Chondrocyte (in vitro differentiated cells): ENCODE measurements around the gene KRTAP12-1. TPM values are rescaled to one million over a fixed set of nuclear protein-coding genes. Genes with fewer than 3 reads are reported as not detected.

Source experiments
- DNase-seq: peaks from one replicate; pipeline ENCODE4 v3.0.0; 2021; ENCODE audit warnings: mixed read lengths, low spot score
- H3K27ac Mint-ChIP-seq: one replicate; pipeline ENCODE4 v1.8.0; 2021; ENCODE audit warnings: mild to moderate bottlenecking, moderate library complexity, mixed read lengths; ENCODE audit not compliant: unreplicated experiment
- H3K27me3 Mint-ChIP-seq: 2 replicates; pipeline ENCODE4 v1.8.0; 2021; ENCODE audit warnings: low read depth, mixed read lengths
- H3K36me3 Mint-ChIP-seq: 2 replicates; pipeline ENCODE4 v1.8.0; 2021; ENCODE audit warnings: low read depth, mixed read lengths
- H3K4me1 Mint-ChIP-seq: 2 replicates; pipeline ENCODE4 v1.8.0; 2021; ENCODE audit warnings: low read depth, mild to moderate bottlenecking, mixed read lengths
- H3K4me3 Mint-ChIP-seq: one replicate; pipeline ENCODE4 v1.8.0; 2021; ENCODE audit warnings: mild to moderate bottlenecking, moderate library complexity, mixed read lengths; ENCODE audit not compliant: unreplicated experiment
- H3K9me3 Mint-ChIP-seq: 2 replicates; pipeline ENCODE4 v1.8.0; 2021; ENCODE audit warnings: low read depth, mixed read lengths
- total RNA-seq: library from RNA; stranded (reverse); gene quantifications from 3 replicates; pipeline ENCODE4 v1.2.1, GENCODE V29; 2021
- TF ChIP-seq, protein P1 (sequence below): fragments of 200-600 bp; sonication (generic); IDR thresholded peaks from 2 replicates; pipeline ENCODE4 v1.5.0; 2021; ENCODE audit warnings: antibody characterized with exemption, mild to moderate bottlenecking, moderate library complexity

Gene KRTAP12-1
- total RNA-seq, 1 donor from 2014 or later = not detected

GRCh38 chr21:44702111-44702972, 20.4 kb upstream of the KRTAP12-1 start:
- DNase-seq = no peak
- Mint-ChIP-seq H3K4me1 (peaks cover 14% of the 10 kb centered on the region), H3K4me3 (no peak overlapping the region), H3K9me3 (peaks cover 3% of the 10 kb centered on the region), H3K27me3 (peaks cover 72% of the 10 kb centered on the region), H3K36me3 (peaks cover 1% of the 10 kb centered on the region), H3K27ac (no peak overlapping the region)
- TF ChIP-seq, protein P1, sequence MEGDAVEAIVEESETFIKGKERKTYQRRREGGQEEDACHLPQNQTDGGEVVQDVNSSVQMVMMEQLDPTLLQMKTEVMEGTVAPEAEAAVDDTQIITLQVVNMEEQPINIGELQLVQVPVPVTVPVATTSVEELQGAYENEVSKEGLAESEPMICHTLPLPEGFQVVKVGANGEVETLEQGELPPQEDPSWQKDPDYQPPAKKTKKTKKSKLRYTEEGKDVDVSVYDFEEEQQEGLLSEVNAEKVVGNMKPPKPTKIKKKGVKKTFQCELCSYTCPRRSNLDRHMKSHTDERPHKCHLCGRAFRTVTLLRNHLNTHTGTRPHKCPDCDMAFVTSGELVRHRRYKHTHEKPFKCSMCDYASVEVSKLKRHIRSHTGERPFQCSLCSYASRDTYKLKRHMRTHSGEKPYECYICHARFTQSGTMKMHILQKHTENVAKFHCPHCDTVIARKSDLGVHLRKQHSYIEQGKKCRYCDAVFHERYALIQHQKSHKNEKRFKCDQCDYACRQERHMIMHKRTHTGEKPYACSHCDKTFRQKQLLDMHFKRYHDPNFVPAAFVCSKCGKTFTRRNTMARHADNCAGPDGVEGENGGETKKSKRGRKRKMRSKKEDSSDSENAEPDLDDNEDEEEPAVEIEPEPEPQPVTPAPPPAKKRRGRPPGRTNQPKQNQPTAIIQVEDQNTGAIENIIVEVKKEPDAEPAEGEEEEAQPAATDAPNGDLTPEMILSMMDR = no peak

- Mint-ChIP-seq H3K36me3 (peaks cover 1% of the 10 kb centered on the region), H3K4me1 (peaks cover 17% of the 10 kb centered on the region), H3K9me3 (peaks cover 3% of the 10 kb centered on the region), H3K27ac (no peak overlapping the region), H3K4me3 (no peak overlapping the region), H3K27me3 (peaks cover 77% of the 10 kb centered on the region)
- no peak for DNase-seq
- TF ChIP-seq, protein P1 = no peak
These were observed 19.6 kb upstream of the KRTAP12-1 start for GRCh38 chr21:44701541-44701940.

- H3K27me3 Mint-ChIP-seq = peaks cover 74% of the 10 kb centered on the region
- H3K9me3 Mint-ChIP-seq = peaks cover 3% of the 10 kb centered on the region
- peaks cover 1% of the 10 kb centered on the region for H3K36me3 Mint-ChIP-seq
- no peak overlapping the region for H3K4me3 Mint-ChIP-seq
- TF ChIP-seq, protein P1 = no peak
- H3K27ac Mint-ChIP-seq = no peak overlapping the region
- no peak for DNase-seq
- peaks cover 17% of the 10 kb centered on the region for H3K4me1 Mint-ChIP-seq
These were observed 19.0 kb upstream of the KRTAP12-1 start for GRCh38 chr21:44701023-44701400.

DNA sequence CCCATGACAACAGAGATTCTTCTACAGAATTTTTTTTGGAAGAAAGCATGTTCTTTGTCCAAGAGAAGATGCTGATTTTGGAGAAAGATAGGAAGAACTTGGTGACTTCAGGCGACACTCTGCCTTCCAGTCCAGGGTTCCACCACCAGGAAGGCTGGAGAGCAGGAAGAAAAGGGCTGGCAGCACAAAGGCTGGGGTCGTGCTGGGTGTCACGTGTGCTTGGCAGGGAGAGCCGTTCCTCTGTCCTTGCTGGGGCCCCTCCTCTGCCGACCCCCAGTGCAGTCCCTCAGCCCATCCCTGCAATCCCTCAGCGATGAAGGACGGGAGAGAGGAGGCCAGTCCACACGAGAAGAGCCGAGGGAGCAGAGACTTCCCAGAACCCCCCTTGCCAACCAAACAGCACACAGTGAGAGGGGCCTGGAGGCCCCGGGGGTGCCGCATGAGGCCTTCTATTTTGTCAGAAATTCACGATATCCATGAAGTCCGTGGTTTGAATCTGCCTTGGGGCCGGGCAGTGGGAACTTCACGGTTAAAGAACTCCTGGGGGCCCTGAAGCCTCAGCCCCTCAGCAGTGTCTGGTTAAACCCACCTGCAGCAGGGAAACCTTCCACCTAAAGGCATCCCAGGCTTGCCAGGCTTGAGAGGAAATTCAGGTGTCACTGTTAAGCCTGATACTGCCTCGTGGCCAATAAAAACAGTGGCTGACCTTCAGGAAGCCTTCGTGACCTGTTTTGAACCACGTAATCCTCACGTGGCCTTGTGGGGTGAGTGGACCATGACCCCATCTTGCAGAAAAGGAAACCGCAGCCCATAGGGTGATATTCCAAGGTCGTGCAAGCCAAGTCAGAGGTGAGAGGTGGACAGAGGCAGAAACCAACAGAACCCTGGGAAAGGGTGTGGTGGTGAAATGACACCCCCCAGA, 18.4 kb upstream of the KRTAP12-1 start:
- H3K9me3 Mint-ChIP-seq = no peaks in the 10 kb centered on the region
- TF ChIP-seq, protein P1 = no peak
- H3K4me1 Mint-ChIP-seq = peaks cover 17% of the 10 kb centered on the region
- no peak for DNase-seq
- H3K4me3 Mint-ChIP-seq = no peak overlapping the region
- H3K27ac Mint-ChIP-seq = no peak overlapping the region
- H3K36me3 Mint-ChIP-seq = no peaks in the 10 kb centered on the region
- peaks cover 76% of the 10 kb centered on the region for H3K27me3 Mint-ChIP-seq

GRCh38 chr21:44699502-44700001, 17.6 kb upstream of the KRTAP12-1 start:
- Mint-ChIP-seq H3K36me3 (no peaks in the 10 kb centered on the region), H3K4me3 (no peak overlapping the region), H3K4me1 (peaks cover 17% of the 10 kb centered on the region), H3K27ac (no peak overlapping the region), H3K27me3 (peaks cover 70% of the 10 kb centered on the region), H3K9me3 (no peaks in the 10 kb centered on the region)
- TF ChIP-seq, protein P1 = no peak
- no peak for DNase-seq
